CD14-positive monocyte (primary cell): ENCODE results near the gene TGM2. TPM values are rescaled to one million over a fixed set of nuclear protein-coding genes. Genes with fewer than 3 reads are reported as not detected.

ENCODE experiments used
- DNase-seq, 3 donors: peaks; one replicate each; pipeline ENCODE4 v3.0.0-alpha.2; 2011 to 2022
- H2AFZ ChIP-seq: 2 replicates; pipeline ENCODE4 v1.6.0; 2012; ENCODE audit warnings: mild to moderate bottlenecking, low read depth, low read length, inconsistent platforms; ENCODE audit not compliant: insufficient read depth, poor library complexity, severe bottlenecking
- H3K27ac ChIP-seq, 2 donors: 1 replicate in 1 of 2; 2 replicates in 1 of 2; pipeline ENCODE4 v1.5.1; 2012 to 2013; ENCODE audit warnings: low read length in 2 of 2, control low read depth in 1 of 2, inconsistent platforms in 1 of 2, low read depth in 1 of 2, mild to moderate bottlenecking in 1 of 2
- H3K27me3 ChIP-seq, 2 donors: one replicate each; pipeline versions ENCODE4 v1.6.0 to v1.6.1; 2011 to 2013; ENCODE audit warnings: low read length in 2 of 2; ENCODE audit not compliant: control insufficient read depth in 2 of 2, insufficient read depth in 2 of 2
- H3K36me3 ChIP-seq, 2 donors: replicated peaks in 1 of 2; 1 replicate in 1 of 2; 2 replicates in 1 of 2; pipeline versions ENCODE4 v1.5.1 to v1.6.1; 2012 to 2013; ENCODE audit warnings: low read length in 2 of 2, control low read depth in 1 of 2, inconsistent platforms in 1 of 2, mild to moderate bottlenecking in 1 of 2; ENCODE audit not compliant: insufficient read depth in 2 of 2, control insufficient read depth in 1 of 2
- H3K4me1 ChIP-seq, 2 donors: 1 replicate in 1 of 2; 2 replicates in 1 of 2; pipeline versions ENCODE4 v1.5.1 to v1.6.1; 2012 to 2013; ENCODE audit warnings: low read length in 2 of 2, control low read depth in 1 of 2, inconsistent platforms in 1 of 2, mild to moderate bottlenecking in 1 of 2, moderate library complexity in 1 of 2; ENCODE audit not compliant: insufficient read depth in 2 of 2, control insufficient read depth in 1 of 2
- H3K4me2 ChIP-seq: replicated peaks from 2 replicates; pipeline ENCODE3; 2012; ENCODE audit warnings: low read length, moderate library complexity, mild to moderate bottlenecking; ENCODE audit not compliant: poor library complexity, severe bottlenecking; ENCODE audit errors: extremely low read depth
- H3K4me3 ChIP-seq, 3 experiments: fragments of 200-600 bp in 1 of 3; sonication (generic) in 1 of 3; replicated peaks in 1 of 3; 1 replicate in 2 of 3; 2 replicates in 1 of 3; pipeline ENCODE4 v1.5.1; 2011 to 2013; ENCODE audit warnings: low read length in 3 of 3, mild to moderate bottlenecking in 3 of 3, control low read depth in 2 of 3, low read depth in 2 of 3, inconsistent platforms in 1 of 3, moderate library complexity in 1 of 3
- H3K79me2 ChIP-seq: 2 replicates; pipeline ENCODE4 v1.6.0; 2012; ENCODE audit warnings: mild to moderate bottlenecking, control low read depth, inconsistent platforms, low read length, moderate library complexity; ENCODE audit not compliant: insufficient read depth
- H3K9ac ChIP-seq: 2 replicates; pipeline ENCODE4 v1.6.0; 2017; ENCODE audit warnings: low read length, mild to moderate bottlenecking; ENCODE audit not compliant: insufficient read depth, poor library complexity, severe bottlenecking
- H3K9me3 ChIP-seq, 2 donors: replicated peaks in 1 of 2; 1 replicate in 1 of 2; 2 replicates in 1 of 2; pipeline versions ENCODE4 v1.5.1 to v1.6.1; 2012 to 2013; ENCODE audit warnings: low read length in 2 of 2, control low read depth in 1 of 2; ENCODE audit not compliant: control insufficient read depth in 1 of 2, insufficient read depth in 1 of 2
- H4K20me1 ChIP-seq: 2 replicates; pipeline ENCODE4 v1.6.0; 2012; ENCODE audit warnings: mild to moderate bottlenecking, low read length, control low read depth, moderate library complexity; ENCODE audit not compliant: insufficient read depth
- H3K27ac Mint-ChIP-seq, 7 donors: one replicate each; pipeline ENCODE4 v1.8.0; 2020; ENCODE audit warnings: mild to moderate bottlenecking in 7 of 7, mixed read lengths in 7 of 7, moderate library complexity in 6 of 7, inconsistent platforms in 2 of 7
- H3K27me3 Mint-ChIP-seq, 3 donors: one replicate each; pipeline ENCODE4 v1.8.0; 2021 to 2022; ENCODE audit warnings: low read depth in 3 of 3, mild to moderate bottlenecking in 3 of 3, mixed read lengths in 3 of 3, moderate library complexity in 3 of 3, inconsistent platforms in 1 of 3
- H3K36me3 Mint-ChIP-seq, 2 donors: one replicate each; pipeline ENCODE4 v1.8.0; 2020; ENCODE audit warnings: mixed read lengths in 2 of 2, inconsistent platforms in 1 of 2, mild to moderate bottlenecking in 1 of 2
- H3K4me1 Mint-ChIP-seq: one replicate; pipeline ENCODE4 v1.8.0; 2020; ENCODE audit warnings: mild to moderate bottlenecking, mixed read lengths
- H3K4me3 Mint-ChIP-seq, 2 donors: one replicate each; pipeline ENCODE4 v1.8.0; 2020; ENCODE audit warnings: mild to moderate bottlenecking in 2 of 2, mixed read lengths in 2 of 2, moderate library complexity in 1 of 2
- H3K9me3 Mint-ChIP-seq, 7 donors: one replicate each; pipeline ENCODE4 v1.8.0; 2020 to 2022; ENCODE audit warnings: mixed read lengths in 7 of 7, mild to moderate bottlenecking in 6 of 7, moderate library complexity in 6 of 7, inconsistent platforms in 2 of 7
- CTCF ChIP-seq: fragments of 200-600 bp; IDR thresholded peaks from one replicate; pipeline ENCODE4 v1.8.0; 2022; ENCODE audit warnings: antibody characterized with exemption, mild to moderate bottlenecking
- WGBS: methylation state at CpG from one replicate; pipeline ENCODE4 v1.1.5; 2013; ENCODE audit warnings: missing lambda C conversion rate; ENCODE audit not compliant: insufficient coverage; 5-methylcytosine and 5-hydroxymethylcytosine counted together
- intact Hi-C, 2 donors: fragments of 100-400 bp; cut with micrococcal nuclease; formaldehyde crosslinking; loops; one replicate each; pipeline versions ENCODE4 v1.15.0 to v1.15.1; 2023
- polyA plus RNA-seq, 3 donors: library from polyadenylated mRNA; depleted of rRNA in 1 of 3; unstranded in 2 of 3; stranded (reverse) in 1 of 3; fragments of 300-500 nt in 2 of 3; fragments of >200 nt in 1 of 3; fragmentation: Illumina TruSeq in 2 of 3; gene quantifications; 1 replicate in 2 of 3; 2 replicates in 1 of 3; pipeline ENCODE4 v1.2.3, GENCODE V29; 2012 to 2021

TGM2 gene
- polyA plus RNA-seq, 3 donors: 0.47 to 1.7 (median 1.6) TPM

GRCh38 chr20:38184101-38184500, 19.0 kb upstream of the TGM2 start:
- intact Hi-C loops: no loop called here
- Histone ChIP-seq H2AFZ (no peak overlapping the region), H3K4me2 (no peak overlapping the region), H4K20me1 (no peaks in the 10 kb centered on the region), H3K4me1 (peaks cover 13 to 25% of the 10 kb centered on the region in 2 donors), H3K27ac (no peak overlapping the region), H3K36me3 (no peaks in the 10 kb centered on the region), H3K9ac (no peak overlapping the region), H3K4me3 (no peak overlapping the region), H3K9me3 (no peaks in the 10 kb centered on the region), H3K79me2 (no peaks in the 10 kb centered on the region), H3K27me3 (no peaks in the 10 kb centered on the region)
- Mint-ChIP-seq H3K36me3 (no peaks in the 10 kb centered on the region), H3K4me3 (no peak overlapping the region), H3K27me3 (peaks cover 4 to 14% (median 12%) of the 10 kb centered on the region in 3 donors), H3K4me1 (peaks cover 25% of the 10 kb centered on the region), H3K27ac (no peak overlapping the region), H3K9me3 (peaks cover 0 to 3% (median 0%) of the 10 kb centered on the region in 7 donors)
- DNase-seq: no peak
- no CpG with 5 or more reads among the region's 8 CpGs for WGBS
- no peak for TF ChIP-seq CTCF

- Mint-ChIP-seq H3K4me3 (no peak overlapping the region), H3K9me3 (peaks cover 0 to 3% (median 0%) of the 10 kb centered on the region in 7 donors), H3K4me1 (peaks cover 33% of the 10 kb centered on the region), H3K27ac (no peak overlapping the region), H3K36me3 (peaks cover 0 to 6% of the 10 kb centered on the region in 2 donors), H3K27me3 (peaks cover 1 to 14% (median 12%) of the 10 kb centered on the region in 3 donors)
- Histone ChIP-seq H3K36me3 (no peaks in the 10 kb centered on the region), H3K9ac (no peak overlapping the region), H4K20me1 (no peaks in the 10 kb centered on the region), H3K4me2 (no peak overlapping the region), H3K9me3 (no peaks in the 10 kb centered on the region), H2AFZ (no peak overlapping the region), H3K27me3 (no peaks in the 10 kb centered on the region), H3K4me1 (peaks cover 17 to 31% of the 10 kb centered on the region in 2 donors), H3K4me3 (no peak overlapping the region), H3K27ac (no peak overlapping the region), H3K79me2 (no peaks in the 10 kb centered on the region)
- DNase-seq: no peak
- WGBS: 100% methylated on average over 2 of the region's 3 CpGs
- intact Hi-C loops: no loop called here
- no peak for TF ChIP-seq CTCF
Observed at GRCh38 chr20:38181971-38182370, 16.9 kb upstream of the TGM2 start.
